Measurements from ENCODE around the gene GPR161. TPM values are rescaled to one million over a fixed set of nuclear protein-coding genes. Genes with fewer than 3 reads are reported as not detected.

The GPR161 gene
- total RNA-seq, 1 experiment from 2014 or later: 13.7 TPM

DNA sequence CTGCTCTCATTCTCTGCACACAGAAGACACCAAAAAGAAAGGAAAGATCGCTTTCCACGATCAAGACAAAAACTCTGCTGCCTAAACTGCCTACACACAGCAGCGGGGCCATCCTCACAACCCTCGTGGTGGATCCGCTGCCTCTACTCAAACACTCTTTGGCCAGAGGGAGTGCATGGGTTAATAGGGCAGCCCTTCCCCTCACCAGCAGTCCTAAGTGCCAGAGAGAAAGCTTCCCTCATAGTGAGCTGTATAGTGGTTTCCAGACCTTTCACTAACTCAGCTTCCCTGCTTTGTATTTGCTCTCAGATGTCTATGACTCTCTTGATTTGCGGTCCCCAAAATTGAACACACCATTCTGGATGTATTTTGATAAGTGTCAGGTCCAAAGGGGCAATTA is 30.9 kb downstream of the GPR161 start:
- ChIA-PET RAD21 (ENCODE audit: low non-redundant PET in 1 of 2, low total read pairs in 2 of 2, uncharacterized antibody in 2 of 2, unreplicated experiment in 2 of 2) (no interaction called here), POLR2A (no interaction called here), CTCF (no interaction called here)
- no peak overlapping the region for H3K9ac ChIP-seq (ENCODE audit: low read length)
- no peaks in the 10 kb centered on the region for H3K79me2 ChIP-seq (ENCODE audit: insufficient read depth, low read length)
- no peak for ATAC-seq
- no peak for TF ChIP-seq JUND (IDR thresholded peaks at IDR 0.05)
- no peak for TF ChIP-seq ZBTB33 (IDR thresholded peaks at IDR 0.05; ENCODE audit: extremely low read depth, insufficient replicate concordance, low read length)
- TF ChIP-seq RAD21 (IDR thresholded peaks at IDR 0.05; ENCODE audit: low read depth): no peak
- TF ChIP-seq SP1 (IDR thresholded peaks at IDR 0.05; ENCODE audit: low read depth): no peak
- TF ChIP-seq SIN3A (IDR thresholded peaks at IDR 0.05; ENCODE audit: low read depth): no peak
- TF ChIP-seq REST (IDR thresholded peaks at IDR 0.05; ENCODE audit: low read depth): no peak
- no peak for TF ChIP-seq FOSL1 (IDR thresholded peaks at IDR 0.05; ENCODE audit: low read depth)
- no peak for TF ChIP-seq EZH2phosphoT487 (IDR thresholded peaks at IDR 0.05; ENCODE audit: borderline replicate concordance)
- TF ChIP-seq CBX3 (IDR thresholded peaks at IDR 0.05; ENCODE audit: low read depth): no peak
- H3K4me2 ChIP-seq (ENCODE audit: low read length): no peak overlapping the region
- H3K9me3 ChIP-seq (ENCODE audit: control insufficient read depth in 1 of 2, insufficient read depth in 1 of 2, low read depth in 1 of 2, low read length in 2 of 2): no peaks in the 10 kb centered on the region
- no peaks in the 10 kb centered on the region for H4K20me1 ChIP-seq (ENCODE audit: insufficient read depth)
- no TSS peak for BruUV-seq (replicated peaks)
- H3K4me1 ChIP-seq (ENCODE audit: control insufficient read depth in 1 of 2, insufficient read depth in 2 of 2, low read length in 2 of 2): peaks cover under 1 to 1% of the 10 kb centered on the region in 2 experiments; a peak in 3 of 4 replicates
- H3K36me3 ChIP-seq (ENCODE audit: control insufficient read depth in 1 of 2, insufficient read depth in 2 of 2, low read length in 2 of 2): no peaks in the 10 kb centered on the region
- H2AFZ ChIP-seq (ENCODE audit: low read depth, low read length, poor library complexity, severe bottlenecking): no peak overlapping the region
- no peak overlapping the region for H3K4me3 ChIP-seq (replicated peaks in 1 of 2; ENCODE audit: low read depth in 1 of 2, low read length in 2 of 2)
- no peak for DNase-seq (ENCODE audit: low read depth, low spot score)
- H3K27me3 ChIP-seq (ENCODE audit: insufficient read depth, low read length): no peaks in the 10 kb centered on the region
- no peaks in the 10 kb centered on the region for H3K9me2 ChIP-seq (ENCODE audit: insufficient read depth)
- no peak overlapping the region for H3K27ac ChIP-seq (ENCODE audit: low read depth, low read length)
- intact Hi-C loops (cut with micrococcal nuclease): no loop called here
